ENCODE measurements around the gene TRAPPC2L. TPM values are rescaled to one million over a fixed set of nuclear protein-coding genes. Genes with fewer than 3 reads are reported as not detected.

TRAPPC2L gene
- total RNA-seq, 1 donor from 2014 or later: 56.5 TPM

- no peaks in the 10 kb centered on the region for H3K9me3 Mint-ChIP-seq
- DNase-seq (ENCODE audit: low spot score): no peak
- H3K36me3 Mint-ChIP-seq (ENCODE audit: low read depth): no peaks in the 10 kb centered on the region
- intact Hi-C loops (cut with micrococcal nuclease): no loop called here
- peaks cover 1% of the 10 kb centered on the region for H3K4me1 Mint-ChIP-seq (ENCODE audit: low read depth)
- H3K27me3 Mint-ChIP-seq (ENCODE audit: low read depth): peaks cover 9% of the 10 kb centered on the region
- H3K4me3 Mint-ChIP-seq (ENCODE audit: low read depth): no peak overlapping the region
- H3K27ac Mint-ChIP-seq: no peak overlapping the region
These were observed 14.9 kb downstream of the TRAPPC2L start for GRCh38 chr16:88871730-88872416.

GRCh38 chr16:88872650-88873331 lies 15.9 kb downstream of the TRAPPC2L start:
- H3K27me3 Mint-ChIP-seq (ENCODE audit: low read depth): peaks cover 9% of the 10 kb centered on the region
- intact Hi-C loops (cut with micrococcal nuclease): no loop called here
- no peak overlapping the region for H3K27ac Mint-ChIP-seq
- H3K4me3 Mint-ChIP-seq (ENCODE audit: low read depth): no peak overlapping the region
- no peaks in the 10 kb centered on the region for H3K36me3 Mint-ChIP-seq (ENCODE audit: low read depth)
- no peak for DNase-seq (ENCODE audit: low spot score)
- H3K4me1 Mint-ChIP-seq (ENCODE audit: low read depth): peaks cover 1% of the 10 kb centered on the region
- no peaks in the 10 kb centered on the region for H3K9me3 Mint-ChIP-seq

- peaks cover 9% of the 10 kb centered on the region for H3K27me3 Mint-ChIP-seq (ENCODE audit: low read depth)
- no peak for DNase-seq (ENCODE audit: low spot score)
These were observed 18.1 kb downstream of the TRAPPC2L start for GRCh38 chr16:88874938-88875599.

GRCh38 chr16:88875703-88876234 lies 18.8 kb downstream of the TRAPPC2L start:
- Mint-ChIP-seq H3K4me3 (ENCODE audit: low read depth) (no peak overlapping the region), H3K27ac (no peak overlapping the region), H3K9me3 (no peaks in the 10 kb centered on the region), H3K4me1 (ENCODE audit: low read depth) (peaks cover 1% of the 10 kb centered on the region), H3K27me3 (ENCODE audit: low read depth) (peaks cover 6% of the 10 kb centered on the region), H3K36me3 (ENCODE audit: low read depth) (no peaks in the 10 kb centered on the region)
- no peak for DNase-seq (ENCODE audit: low spot score)
- intact Hi-C loops (cut with micrococcal nuclease): no loop called here

More at GRCh38 chr16:88874938-88875599, 18.1 kb downstream of the TRAPPC2L start:
- no peak overlapping the region for H3K27ac Mint-ChIP-seq
- no peaks in the 10 kb centered on the region for H3K9me3 Mint-ChIP-seq
- intact Hi-C loops (cut with micrococcal nuclease): no loop called here
- peaks cover 1% of the 10 kb centered on the region for H3K4me1 Mint-ChIP-seq (ENCODE audit: low read depth)
- no peaks in the 10 kb centered on the region for H3K36me3 Mint-ChIP-seq (ENCODE audit: low read depth)
- no peak overlapping the region for H3K4me3 Mint-ChIP-seq (ENCODE audit: low read depth)

GRCh38 chr16:88876942-88877526 lies 20.1 kb downstream of the TRAPPC2L start:
- H3K4me1 Mint-ChIP-seq (ENCODE audit: low read depth): peaks cover under 1% of the 10 kb centered on the region
- no peak overlapping the region for H3K4me3 Mint-ChIP-seq (ENCODE audit: low read depth)
- H3K9me3 Mint-ChIP-seq: no peaks in the 10 kb centered on the region
- H3K27ac Mint-ChIP-seq: no peak overlapping the region
- intact Hi-C loops (cut with micrococcal nuclease): no loop called here
- H3K27me3 Mint-ChIP-seq (ENCODE audit: low read depth): peaks cover 2% of the 10 kb centered on the region
- no peak for DNase-seq (ENCODE audit: low spot score)
- no peaks in the 10 kb centered on the region for H3K36me3 Mint-ChIP-seq (ENCODE audit: low read depth)

- intact Hi-C loops (cut with micrococcal nuclease): no loop called here
- DNase-seq (ENCODE audit: low spot score): no peak
- H3K27me3 Mint-ChIP-seq (ENCODE audit: low read depth): no peaks in the 10 kb centered on the region
- no peaks in the 10 kb centered on the region for H3K9me3 Mint-ChIP-seq
- no peak overlapping the region for H3K4me3 Mint-ChIP-seq (ENCODE audit: low read depth)
- H3K4me1 Mint-ChIP-seq (ENCODE audit: low read depth): peaks cover 6% of the 10 kb centered on the region
- H3K27ac Mint-ChIP-seq: no peak overlapping the region
- no peaks in the 10 kb centered on the region for H3K36me3 Mint-ChIP-seq (ENCODE audit: low read depth)
These were observed 20.8 kb downstream of the TRAPPC2L start for GRCh38 chr16:88877564-88878289.

- H3K9me3 Mint-ChIP-seq: no peaks in the 10 kb centered on the region
- DNase-seq (ENCODE audit: low spot score): no peak
These were observed 21.4 kb downstream of the TRAPPC2L start for GRCh38 chr16:88878356-88878755.

GRCh38 chr16:88878967-88879787 lies 22.2 kb downstream of the TRAPPC2L start:
- Mint-ChIP-seq H3K27ac (no peak overlapping the region), H3K27me3 (ENCODE audit: low read depth) (no peaks in the 10 kb centered on the region), H3K36me3 (ENCODE audit: low read depth) (no peaks in the 10 kb centered on the region), H3K4me3 (ENCODE audit: low read depth) (no peak overlapping the region), H3K9me3 (no peaks in the 10 kb centered on the region), H3K4me1 (ENCODE audit: low read depth) (peaks cover 6% of the 10 kb centered on the region)
- intact Hi-C loops (cut with micrococcal nuclease): no loop called here
- DNase-seq (ENCODE audit: low spot score): no peak

More at GRCh38 chr16:88878356-88878755, 21.4 kb downstream of the TRAPPC2L start:
- Mint-ChIP-seq H3K4me1 (ENCODE audit: low read depth) (peaks cover 6% of the 10 kb centered on the region), H3K27ac (no peak overlapping the region), H3K36me3 (ENCODE audit: low read depth) (no peaks in the 10 kb centered on the region), H3K4me3 (ENCODE audit: low read depth) (no peak overlapping the region), H3K27me3 (ENCODE audit: low read depth) (no peaks in the 10 kb centered on the region)
- intact Hi-C loops (cut with micrococcal nuclease): no loop called here

- Mint-ChIP-seq H3K9me3 (no peaks in the 10 kb centered on the region), H3K27me3 (ENCODE audit: low read depth) (no peaks in the 10 kb centered on the region), H3K27ac (no peak overlapping the region), H3K4me3 (ENCODE audit: low read depth) (no peak overlapping the region), H3K4me1 (ENCODE audit: low read depth) (peaks cover 6% of the 10 kb centered on the region), H3K36me3 (ENCODE audit: low read depth) (no peaks in the 10 kb centered on the region)
- DNase-seq (ENCODE audit: low spot score): no peak
- intact Hi-C loops (cut with micrococcal nuclease): no loop called here
These were observed 22.8 kb downstream of the TRAPPC2L start for GRCh38 chr16:88879788-88880055.

GRCh38 chr16:88880226-88881006 lies 23.5 kb downstream of the TRAPPC2L start:
- intact Hi-C loops (cut with micrococcal nuclease): no loop called here
- no peak for DNase-seq (ENCODE audit: low spot score)
- Mint-ChIP-seq H3K4me1 (ENCODE audit: low read depth) (peaks cover 6% of the 10 kb centered on the region), H3K36me3 (ENCODE audit: low read depth) (no peaks in the 10 kb centered on the region), H3K4me3 (ENCODE audit: low read depth) (no peak overlapping the region), H3K27ac (no peak overlapping the region), H3K27me3 (ENCODE audit: low read depth) (no peaks in the 10 kb centered on the region), H3K9me3 (no peaks in the 10 kb centered on the region)

GRCh38 chr16:88881007-88881615 lies 24.2 kb downstream of the TRAPPC2L start:
- Mint-ChIP-seq H3K9me3 (no peaks in the 10 kb centered on the region), H3K27ac (no peak overlapping the region), H3K4me1 (ENCODE audit: low read depth) (peaks cover 6% of the 10 kb centered on the region), H3K36me3 (ENCODE audit: low read depth) (no peaks in the 10 kb centered on the region), H3K27me3 (ENCODE audit: low read depth) (no peaks in the 10 kb centered on the region), H3K4me3 (ENCODE audit: low read depth) (no peak overlapping the region)
- intact Hi-C loops (cut with micrococcal nuclease): no loop called here
- no peak for DNase-seq (ENCODE audit: low spot score)
